M059J (cell line): ENCODE measurements around the gene LEKR1. TPM values are rescaled to one million over a fixed set of nuclear protein-coding genes. Genes with fewer than 3 reads are reported as not detected.
A peak's percentile ranks its signal among the peaks of the same experiment; 100 is the strongest.
"Not testable (repeated sequence)": the region's sequence is repeated elsewhere in the genome, so short reads cannot be mapped to it uniquely, and the experiment has no call there.

Experiments used
- DNase-seq: peaks from one replicate; pipeline ENCODE4 v3.0.0-alpha.2; 2012; ENCODE audit warnings: low read depth
- total RNA-seq: library from RNA; depleted of rRNA; stranded (reverse); fragments of >200 nt; shearing (Covaris generic); gene quantifications from 2 replicates; pipeline ENCODE4 v1.2.3, GENCODE V29; 2014

The LEKR1 gene
- total RNA-seq, 1 experiment from 2014 or later = 1.6 TPM

- DNase-seq = no peak
Measured at GRCh38 chr3:156806698-156807097, 19.5 kb upstream of the LEKR1 start.

DNA sequence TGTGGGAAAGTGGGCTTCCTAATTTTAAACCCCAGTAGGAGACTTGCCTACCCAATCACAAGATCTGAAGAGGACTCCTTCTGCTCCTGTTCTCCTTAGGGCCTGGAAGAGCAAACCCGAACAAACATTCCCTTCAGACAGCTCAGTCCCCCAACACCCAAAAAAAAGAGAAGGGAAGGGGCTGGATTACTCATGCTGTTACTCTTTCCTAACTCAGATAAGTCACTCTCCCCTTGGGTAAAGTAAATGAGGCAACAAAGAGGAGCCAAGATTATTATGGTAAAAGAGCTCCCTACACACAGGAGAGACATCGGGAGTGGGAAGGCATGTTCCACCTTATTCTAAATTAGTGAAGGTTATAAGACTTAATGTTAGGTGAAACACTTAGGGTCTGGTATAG is 18.1 kb upstream of the LEKR1 start:
- peak; percentile 50 for DNase-seq

DNA sequence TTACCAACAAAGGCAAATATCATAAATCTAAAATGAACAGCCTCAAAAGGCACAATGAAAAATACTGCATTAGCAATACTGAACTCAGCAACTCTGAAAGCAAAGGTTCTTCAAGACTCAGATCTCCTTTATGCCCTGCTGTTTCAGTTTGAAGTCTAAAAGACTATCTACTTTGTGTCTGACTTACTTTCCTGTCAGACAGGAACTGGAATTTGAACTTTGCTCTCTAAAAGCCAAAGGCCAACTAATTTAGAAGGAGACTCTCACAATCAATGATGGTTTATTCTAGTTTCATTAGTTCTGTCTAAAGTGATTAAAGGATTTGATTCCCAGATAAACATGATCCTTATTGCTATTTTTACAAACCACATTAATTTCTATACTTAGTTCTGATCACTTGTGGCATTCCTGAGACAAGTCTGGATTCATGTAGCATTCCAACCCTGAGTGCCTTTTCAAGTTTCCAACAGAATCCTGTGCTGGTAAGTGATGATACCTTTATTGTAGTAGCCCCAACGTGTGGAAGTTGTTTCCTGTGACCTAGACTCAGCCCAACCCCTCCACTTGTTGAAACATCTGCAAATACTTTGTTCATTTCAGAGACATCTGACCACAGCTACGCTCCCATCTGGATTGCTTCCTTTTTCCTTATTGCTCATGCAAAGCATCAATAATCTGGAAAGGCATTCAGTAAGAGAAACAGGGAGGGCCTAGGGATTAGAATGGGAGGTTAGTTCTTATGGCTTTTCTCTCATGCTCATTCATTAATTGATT is 14.9 kb upstream of the LEKR1 start:
- no peak for DNase-seq

DNA sequence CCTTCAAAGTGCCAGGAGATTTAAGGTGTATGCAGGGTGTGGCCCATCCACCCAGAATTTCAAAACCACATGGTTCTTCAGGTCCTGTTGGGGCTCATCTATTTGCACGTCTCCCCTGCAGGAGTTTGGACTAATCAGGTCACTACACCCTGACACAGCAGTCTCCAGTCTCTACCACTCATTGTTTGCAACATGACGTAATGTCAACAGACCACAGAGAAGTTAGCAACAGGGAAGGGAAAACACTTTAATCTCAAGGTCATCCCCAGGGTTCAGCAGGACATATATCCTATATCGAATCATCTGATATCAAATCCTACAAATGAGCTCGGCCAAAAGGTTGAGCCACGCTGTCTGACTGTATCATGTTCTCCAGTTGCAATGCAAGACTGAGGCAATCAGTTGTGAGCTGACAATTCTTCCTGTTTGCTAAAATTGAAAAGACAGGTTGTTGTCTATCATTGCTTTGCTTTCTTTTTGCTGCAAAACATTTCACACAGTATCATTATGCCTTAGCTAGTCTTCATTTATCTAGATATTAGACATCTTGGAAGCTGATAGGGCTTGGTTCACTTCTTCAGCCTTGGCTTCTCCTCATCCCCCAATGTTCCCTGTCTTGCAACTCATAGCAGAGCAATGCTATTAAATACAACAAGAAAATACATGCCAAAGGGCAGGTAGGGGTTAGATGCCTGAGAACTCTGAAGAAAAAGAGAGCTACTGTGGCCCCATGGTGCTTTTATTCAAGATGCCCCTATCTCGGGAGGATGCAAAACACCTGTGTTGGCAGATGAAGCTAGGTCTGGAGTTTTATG is 13.4 kb upstream of the LEKR1 start:
- DNase-seq = peak; percentile 94

GRCh38 chr3:156814295-156814694 is 11.9 kb upstream of the LEKR1 start:
- DNase-seq = no peak

DNA sequence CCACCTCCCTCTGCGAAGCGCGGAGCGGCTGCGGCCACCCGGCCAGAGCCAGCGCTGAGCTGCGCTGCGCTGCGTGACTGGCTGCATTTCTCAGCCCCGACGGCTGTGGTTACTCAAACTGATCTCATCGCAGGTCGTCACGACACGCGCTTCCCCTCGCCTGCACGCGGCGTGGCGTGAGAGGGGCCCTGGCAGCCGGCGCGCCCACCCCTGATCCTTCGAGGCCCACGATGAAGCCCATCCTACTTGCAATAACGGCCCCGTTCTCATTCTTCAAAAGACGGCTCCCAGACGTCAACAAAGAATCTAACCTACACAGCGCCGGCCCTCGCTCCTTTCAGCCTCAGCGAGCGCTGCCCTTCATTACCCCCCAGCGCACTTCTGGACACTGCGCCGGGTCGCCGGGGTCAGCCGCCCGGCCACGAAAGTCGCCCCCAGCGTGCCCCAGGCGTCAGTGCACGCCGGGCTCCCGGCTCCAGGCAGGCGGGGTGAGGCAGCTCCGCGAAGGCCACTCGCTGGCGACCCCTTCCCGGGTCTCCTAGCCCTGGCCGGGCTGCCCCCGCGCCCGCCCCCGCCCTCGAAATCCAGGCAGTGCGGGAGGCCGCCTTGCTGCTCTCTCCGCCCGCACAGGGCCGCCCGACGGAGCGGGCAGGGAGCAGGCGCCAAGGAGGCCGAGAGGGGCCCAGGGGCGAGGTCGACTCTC is 9.9 kb upstream of the LEKR1 start:
- no peak for DNase-seq

DNA sequence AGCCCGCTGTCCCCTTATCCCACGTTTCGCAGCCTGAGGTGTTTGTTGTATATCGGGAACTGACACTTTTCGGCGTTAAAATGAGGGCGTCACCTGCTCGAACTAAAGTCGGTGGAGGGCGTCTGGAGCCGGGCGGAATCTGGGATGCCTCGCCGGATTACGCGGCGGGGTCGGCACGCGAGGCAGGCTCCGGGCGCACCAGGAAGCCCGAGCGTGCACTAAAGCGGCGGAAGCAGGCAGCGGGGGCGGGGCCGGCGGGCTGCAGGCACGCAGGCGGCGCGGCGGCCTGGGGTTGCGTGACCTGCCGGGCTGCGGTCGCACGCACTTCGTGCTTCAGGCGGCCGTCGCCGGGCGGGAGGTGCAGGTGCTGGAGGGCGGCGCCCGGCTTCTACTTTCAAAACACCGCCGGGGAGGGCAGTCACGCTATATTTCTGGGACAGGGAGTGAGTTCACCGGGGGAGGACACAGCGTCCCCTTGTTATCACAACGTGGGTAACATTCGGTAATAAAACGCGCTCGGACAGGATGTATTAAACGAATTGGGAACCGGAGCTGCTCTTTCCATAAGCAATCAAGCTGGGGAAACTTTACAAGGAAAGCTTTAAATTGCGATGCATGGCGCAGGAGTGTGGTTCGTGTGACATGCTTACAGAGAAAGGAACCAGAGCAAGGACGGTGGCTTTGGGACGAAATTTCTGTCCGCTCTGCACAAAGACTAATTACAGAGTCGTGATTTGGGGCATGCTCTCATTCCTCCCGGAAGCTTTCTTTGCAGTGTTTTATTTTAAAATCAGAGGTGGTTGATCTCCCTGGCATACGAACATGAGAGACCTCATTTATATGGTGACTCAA is 9.1 kb upstream of the LEKR1 start:
- DNase-seq = peak; percentile 97

- no peak for DNase-seq
Measured at GRCh38 chr3:156817646-156818272, 8.4 kb upstream of the LEKR1 start.

DNA sequence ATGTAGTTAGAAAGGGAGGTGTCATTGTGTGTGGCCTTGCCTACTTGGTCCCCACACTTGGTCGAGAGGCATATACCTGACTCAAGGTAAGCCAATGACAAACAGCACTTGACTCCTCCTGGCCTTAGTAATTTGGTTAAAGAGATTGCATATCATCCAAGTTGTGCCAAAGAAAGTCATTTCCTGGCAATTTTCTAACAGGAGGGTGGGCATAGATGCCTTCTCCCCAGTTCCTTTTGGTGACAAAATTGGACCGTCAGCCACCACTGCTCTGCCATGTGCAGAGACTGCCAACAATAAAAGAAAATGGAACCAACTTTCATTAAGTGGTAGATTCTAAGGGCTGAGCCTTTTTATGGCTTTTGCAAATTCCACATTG is 7.9 kb upstream of the LEKR1 start:
- DNase-seq = peak; percentile 49

GRCh38 chr3:156818890-156819289 is 7.3 kb upstream of the LEKR1 start:
- DNase-seq = peak; percentile 94

DNA sequence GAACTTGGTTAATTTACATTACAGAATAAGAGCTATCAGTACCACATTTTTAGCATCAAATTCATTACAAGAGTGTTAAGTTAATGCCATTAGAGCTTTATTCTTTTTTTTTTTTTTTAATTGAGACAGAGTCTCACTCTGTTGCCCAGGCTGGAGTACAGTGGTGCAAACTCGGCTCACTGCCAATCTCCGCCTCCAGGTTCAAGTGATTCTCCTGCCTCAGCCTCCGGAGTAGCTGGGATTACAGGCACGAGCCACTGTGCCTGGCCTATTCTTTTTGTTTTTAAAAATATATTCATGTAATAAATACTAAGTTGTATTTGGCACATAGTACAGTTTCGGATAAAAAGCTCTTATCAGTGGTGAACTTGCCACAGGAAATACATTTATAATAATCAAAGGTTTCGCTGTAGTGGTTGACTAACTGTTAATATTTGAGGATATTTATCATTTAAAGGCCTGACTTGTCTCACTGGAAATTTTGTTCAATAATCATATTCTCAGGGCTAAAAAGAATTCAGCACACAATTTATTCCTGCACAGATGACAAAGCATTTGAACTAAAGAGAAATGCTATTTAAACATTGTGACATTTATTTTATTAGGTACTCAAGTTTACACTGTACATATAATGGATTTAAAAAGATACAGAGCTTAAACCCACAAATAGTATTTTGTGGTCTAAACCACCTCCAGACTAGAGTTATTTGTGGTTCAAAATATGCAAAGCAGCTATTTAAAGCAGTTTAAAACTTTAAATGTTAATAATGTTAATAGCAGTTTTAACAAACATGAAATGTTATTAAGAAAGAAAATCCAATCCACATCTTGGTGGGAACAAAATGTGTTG is 6.1 kb upstream of the LEKR1 start:
- peak; percentile 64 for DNase-seq

DNA sequence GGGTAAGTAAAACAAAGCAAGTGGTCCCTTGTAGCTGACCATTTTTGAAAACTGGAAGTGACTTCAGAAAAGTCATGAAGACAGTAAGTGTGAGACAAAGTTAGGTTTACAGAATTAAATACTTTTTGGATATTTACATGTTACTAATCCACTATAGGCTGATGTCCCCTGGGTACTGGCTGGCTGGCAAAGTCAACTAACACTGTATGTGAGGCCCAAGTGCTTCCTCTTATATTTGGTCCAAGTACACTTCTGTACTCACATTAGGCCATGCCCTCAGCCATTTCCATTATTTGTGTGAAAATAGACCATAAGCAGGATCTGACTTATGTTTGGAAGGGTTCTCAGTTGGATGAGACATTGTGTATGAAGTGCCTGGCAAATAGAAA is 5.5 kb upstream of the LEKR1 start:
- DNase-seq = no peak

DNA sequence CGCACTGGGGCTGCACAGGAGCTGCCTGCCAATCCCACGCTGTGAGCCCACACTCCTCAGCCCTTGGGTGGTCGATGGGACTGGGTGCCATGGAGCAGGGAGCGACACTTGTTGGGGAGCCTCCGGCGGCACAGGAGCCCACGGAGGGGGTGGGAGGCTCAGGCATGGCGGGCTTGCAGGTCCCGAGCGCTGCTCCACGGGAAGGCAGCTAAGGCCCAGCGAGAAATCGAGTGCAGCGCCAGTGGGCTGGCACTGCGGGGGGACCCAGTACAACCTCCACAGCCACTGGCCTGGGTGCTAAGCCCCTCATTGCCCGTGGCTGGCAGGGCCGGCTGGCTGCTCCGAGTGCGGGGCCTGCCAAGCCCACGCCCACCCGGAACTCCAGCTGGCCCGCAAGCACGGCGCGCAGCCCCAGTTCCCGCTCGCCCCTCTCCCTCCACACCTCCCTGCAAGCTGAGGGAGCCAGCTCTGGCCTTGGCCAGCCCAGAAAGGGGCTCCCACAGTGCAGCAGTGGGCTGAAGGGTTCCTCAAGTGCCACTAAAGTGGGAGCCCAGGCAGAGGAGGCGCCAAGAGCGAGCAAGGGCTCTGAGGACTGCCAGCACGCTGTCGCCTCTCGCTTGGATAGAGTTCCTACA is 3.4 kb upstream of the LEKR1 start:
- DNase-seq = not testable (repeated sequence)

- no peak for DNase-seq
Measured at GRCh38 chr3:156825795-156826143, 384 bp upstream of the LEKR1 start.

DNA sequence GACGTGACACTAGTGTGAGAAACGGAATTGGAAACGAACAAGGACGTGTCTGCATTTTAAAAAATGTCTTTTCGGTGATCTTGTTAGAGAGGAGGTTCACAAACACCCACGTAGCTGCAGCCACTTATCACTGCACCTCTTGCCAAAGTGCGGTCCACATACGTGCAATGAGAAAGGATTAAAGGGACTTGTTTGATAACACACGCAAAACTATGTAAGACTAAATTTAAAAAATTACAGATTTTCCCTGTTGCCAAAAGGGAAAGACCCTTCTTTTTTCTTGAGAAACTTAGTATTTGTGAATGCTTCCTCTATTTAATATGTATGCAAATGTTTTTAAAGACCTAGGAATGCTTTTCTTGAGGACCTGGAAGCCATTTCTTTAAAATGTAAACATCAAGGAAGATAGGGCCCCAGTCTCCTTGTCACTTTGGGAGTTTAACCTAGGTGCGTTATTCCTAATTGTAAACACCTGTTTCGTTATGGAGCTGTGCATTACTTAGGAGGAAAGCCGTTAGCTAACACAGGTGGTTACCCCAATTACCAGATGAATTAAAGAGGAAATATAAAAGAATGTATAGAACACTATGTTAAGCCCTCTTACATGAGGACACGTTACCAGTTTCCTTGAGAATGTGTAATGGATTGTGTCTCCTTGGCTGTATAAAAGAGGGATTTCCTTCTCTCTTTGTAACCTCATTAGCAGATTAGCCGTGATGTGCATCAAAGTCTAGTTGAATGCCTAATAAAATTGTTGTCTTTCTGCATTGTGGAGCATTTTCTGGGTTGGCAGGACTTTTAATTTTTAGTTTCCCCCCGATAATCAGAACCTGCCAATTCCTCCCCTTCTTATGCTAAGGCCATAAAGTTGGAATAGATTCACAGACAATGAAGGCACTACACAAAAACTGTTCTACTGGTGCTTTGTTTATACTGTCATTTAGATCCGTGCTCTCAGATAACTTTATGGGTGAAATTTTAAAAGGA is 1.0 kb downstream of the LEKR1 start:
- DNase-seq = peak; percentile 18

DNA sequence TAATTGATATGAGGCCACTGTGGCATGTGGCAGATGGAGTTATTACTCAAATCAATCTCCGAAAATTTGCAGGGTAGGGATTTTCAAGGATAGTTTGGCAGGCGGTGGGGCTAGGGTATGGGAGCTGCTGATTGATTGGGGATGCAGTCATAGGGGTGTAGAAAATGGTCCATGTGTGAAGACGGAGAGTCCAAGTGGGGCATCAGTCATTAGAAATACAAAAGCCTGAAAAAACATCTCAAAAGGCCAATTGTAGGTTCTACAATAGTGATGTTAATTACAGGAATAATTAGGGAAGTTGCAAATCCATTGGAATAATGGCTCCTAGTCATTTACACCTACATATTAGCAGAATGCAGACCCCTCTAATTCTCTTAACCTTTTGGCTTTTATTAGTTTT is 4.9 kb downstream of the LEKR1 start:
- DNase-seq = no peak

GRCh38 chr3:156834435-156834834 is 8.3 kb downstream of the LEKR1 start:
- no peak for DNase-seq

- no peak for DNase-seq
Measured at GRCh38 chr3:156834962-156835535, 8.9 kb downstream of the LEKR1 start.
